GM21825 (cell line): ENCODE results near the gene BBS2.

Experiments used
- ATAC-seq: cut with Tn5 transposase; IDR thresholded peaks from one replicate; pipeline ENCODE4 v1.9.1; 2021; ENCODE audit warnings: mild to moderate bottlenecking, moderate library complexity; ENCODE audit not compliant: unreplicated experiment

Gene BBS2

DNA sequence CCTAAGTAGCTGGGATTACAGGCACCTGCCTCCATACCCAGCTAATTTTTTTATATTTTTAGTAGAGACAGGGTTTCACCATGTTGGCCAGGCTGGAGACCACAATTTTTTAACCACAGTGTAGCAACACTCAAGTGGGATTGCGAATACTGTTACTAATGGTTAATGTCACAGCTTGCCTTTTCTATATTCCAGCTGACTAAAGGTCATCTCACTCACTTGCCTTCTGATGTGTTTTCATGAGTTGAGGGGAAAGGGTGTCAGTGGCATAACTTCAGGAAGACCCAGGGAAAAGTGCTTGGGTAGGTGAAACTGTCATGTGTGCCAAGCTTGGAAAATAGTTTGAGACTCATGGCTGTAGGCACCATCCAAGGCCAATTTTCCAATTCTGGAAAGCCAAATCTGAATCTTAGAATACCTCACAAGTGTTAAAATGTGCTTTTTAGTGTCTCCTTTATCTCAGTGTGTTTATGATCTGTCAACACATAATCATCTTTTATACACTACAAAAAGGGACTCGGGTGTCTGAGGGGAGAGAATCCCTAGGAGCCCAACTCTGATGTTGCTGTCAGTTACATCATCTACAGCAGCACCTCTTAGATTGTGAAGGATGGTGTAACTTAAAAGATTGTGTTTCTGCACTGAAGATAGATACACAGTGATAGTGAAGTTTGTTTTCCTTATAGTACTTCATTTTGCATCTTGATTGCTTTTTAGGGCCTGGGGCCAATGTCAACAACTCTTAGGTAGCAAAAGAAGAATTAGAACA lies 41.4 kb downstream of the BBS2 start:
- no peak for ATAC-seq

DNA sequence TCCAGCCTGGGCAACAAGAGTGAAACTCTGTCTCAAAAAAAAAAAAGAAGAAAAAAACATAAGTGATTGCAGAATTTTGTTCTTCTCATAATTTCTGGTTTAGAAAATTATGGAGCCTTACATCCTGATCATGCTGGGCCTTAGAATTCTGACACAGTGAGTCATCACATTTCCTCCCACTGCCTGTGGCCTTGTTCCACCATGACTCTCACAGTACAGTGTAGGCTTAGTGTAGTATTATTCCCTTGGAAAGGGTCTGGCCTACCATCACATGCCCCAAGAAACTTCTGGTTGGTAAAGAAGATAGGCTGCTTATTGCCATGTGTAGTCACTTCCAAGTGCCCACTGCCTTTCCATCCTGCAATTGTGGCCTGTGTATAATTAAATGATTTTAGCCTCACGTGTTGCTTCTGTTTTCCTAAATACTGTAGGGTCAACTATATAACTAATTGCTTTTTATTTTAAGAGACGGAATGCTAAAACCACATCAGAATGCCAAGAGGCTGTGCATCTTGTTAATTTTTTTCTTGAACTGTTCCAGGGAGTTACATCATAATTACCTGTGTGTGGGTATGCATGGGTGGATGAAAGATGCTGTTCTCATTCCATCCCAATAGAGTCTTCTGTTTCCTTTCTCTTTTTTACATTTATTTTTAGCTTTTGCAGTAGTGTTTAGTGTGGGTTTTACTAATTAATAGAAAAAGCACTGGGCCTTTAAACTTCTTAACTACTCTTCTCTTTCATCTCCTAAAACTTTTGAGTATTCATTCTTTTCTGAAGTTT lies 42.5 kb downstream of the BBS2 start:
- ATAC-seq: no peak

- no peak for ATAC-seq
Measured at GRCh38 chr16:56475201-56475600, 44.6 kb downstream of the BBS2 start.

GRCh38 chr16:56470666-56471065 lies 49.2 kb downstream of the BBS2 start:
- ATAC-seq: no peak

GRCh38 chr16:56470232-56470631 lies 49.6 kb downstream of the BBS2 start:
- ATAC-seq: no peak

GRCh38 chr16:56469748-56470147 lies 50.1 kb downstream of the BBS2 start:
- no peak for ATAC-seq

DNA sequence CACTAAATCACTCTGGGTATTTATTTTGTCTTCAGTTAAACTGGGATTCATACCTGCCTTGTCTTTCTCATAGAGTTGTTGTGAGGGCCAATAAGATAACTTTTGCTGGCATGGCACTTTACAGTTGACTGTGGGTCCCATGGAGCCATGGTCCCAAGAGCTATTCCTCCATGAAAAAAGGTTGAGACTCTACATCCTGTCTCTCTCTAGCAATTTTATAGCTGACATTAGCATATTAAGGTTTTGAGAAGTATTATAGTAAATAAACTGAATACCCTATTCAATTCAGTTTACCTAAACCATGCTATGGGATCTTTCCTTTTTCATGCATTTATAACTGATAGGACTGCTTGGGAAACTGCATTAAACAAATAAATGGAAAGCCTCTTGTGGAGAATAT lies 51.0 kb downstream of the BBS2 start:
- ATAC-seq: no peak

GRCh38 chr16:56466344-56466743 lies 53.5 kb downstream of the BBS2 start:
- ATAC-seq: no peak

DNA sequence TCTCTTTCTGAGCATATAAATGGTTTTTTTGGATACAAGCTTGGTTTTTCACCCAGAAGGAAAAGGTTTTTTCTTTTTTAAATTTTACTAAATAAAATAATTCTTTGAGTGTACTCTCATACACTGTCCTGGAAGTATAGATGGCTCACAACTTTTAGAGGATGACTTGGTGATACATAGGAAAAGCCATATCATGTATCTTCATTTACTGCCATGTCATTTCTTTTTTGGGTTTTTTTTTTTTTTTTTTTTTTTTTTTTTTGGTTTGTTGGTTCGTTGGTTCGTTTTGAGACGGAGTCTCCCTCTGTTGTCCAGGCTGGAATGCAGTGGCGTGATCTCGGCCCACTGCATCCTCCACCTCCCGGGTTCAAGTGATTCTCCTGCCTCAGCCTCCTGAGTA lies 56.7 kb downstream of the BBS2 start:
- no peak for ATAC-seq

DNA sequence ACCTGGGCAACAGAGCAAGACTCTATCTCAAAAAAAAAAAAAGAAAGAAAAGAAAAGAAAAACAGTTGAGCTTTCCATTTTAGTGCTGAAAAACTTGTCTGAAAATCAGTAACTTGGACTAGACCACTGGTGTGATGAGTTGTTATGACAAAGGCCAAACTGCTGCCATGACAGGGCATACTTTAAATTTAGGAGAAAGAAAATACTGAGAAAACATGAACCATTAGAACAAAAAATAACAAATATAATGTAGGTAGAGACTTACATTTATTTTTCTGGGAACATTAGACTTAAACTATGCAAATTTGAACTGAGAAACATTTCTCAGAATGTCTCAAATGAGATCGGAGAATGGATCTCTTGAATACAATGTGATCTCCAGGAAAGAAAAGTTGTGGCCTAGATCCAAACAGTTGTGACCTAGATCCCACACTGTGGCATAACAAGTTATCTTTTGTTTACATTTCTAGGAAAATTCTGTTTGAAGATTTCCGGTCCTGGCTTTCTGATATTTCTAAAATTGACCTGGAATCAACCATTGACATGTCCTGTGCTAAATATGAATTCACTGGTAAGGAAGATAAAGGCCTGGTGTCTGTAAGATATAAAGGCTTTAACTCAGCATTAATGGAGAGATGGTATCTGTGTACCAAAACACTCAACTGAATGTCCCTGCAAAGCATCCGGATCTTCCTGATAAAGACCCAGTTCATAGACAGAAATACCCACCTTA lies 57.6 kb downstream of the BBS2 start:
- ATAC-seq: no peak

GRCh38 chr16:56460101-56460500 lies 59.7 kb downstream of the BBS2 start:
- no peak for ATAC-seq

DNA sequence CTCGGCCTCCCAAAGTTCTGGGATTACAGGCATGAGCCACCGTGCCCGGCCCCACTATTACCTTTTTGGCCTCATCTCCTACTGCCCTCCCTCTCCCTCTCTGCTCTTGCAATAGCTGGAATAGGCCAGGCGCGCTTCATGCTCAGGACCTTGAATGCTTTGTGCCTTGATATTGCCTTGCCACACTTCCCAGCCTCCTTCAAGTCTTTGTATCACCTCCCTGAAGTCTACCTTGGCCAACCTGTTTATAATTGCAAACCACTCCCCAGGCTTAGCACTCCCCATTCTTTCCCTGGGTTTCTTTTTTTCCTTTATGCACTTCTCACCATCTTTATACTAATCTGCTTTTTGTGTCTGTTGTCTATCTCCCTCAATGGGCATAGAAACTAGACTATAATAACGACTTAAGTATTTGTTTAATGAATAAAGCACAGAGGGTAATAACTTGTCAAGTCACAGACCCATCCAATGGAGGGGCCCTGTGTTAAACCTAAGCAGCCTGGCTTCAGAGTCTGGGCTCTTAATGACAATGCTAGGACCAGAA lies 61.8 kb downstream of the BBS2 start:
- no peak for ATAC-seq

DNA sequence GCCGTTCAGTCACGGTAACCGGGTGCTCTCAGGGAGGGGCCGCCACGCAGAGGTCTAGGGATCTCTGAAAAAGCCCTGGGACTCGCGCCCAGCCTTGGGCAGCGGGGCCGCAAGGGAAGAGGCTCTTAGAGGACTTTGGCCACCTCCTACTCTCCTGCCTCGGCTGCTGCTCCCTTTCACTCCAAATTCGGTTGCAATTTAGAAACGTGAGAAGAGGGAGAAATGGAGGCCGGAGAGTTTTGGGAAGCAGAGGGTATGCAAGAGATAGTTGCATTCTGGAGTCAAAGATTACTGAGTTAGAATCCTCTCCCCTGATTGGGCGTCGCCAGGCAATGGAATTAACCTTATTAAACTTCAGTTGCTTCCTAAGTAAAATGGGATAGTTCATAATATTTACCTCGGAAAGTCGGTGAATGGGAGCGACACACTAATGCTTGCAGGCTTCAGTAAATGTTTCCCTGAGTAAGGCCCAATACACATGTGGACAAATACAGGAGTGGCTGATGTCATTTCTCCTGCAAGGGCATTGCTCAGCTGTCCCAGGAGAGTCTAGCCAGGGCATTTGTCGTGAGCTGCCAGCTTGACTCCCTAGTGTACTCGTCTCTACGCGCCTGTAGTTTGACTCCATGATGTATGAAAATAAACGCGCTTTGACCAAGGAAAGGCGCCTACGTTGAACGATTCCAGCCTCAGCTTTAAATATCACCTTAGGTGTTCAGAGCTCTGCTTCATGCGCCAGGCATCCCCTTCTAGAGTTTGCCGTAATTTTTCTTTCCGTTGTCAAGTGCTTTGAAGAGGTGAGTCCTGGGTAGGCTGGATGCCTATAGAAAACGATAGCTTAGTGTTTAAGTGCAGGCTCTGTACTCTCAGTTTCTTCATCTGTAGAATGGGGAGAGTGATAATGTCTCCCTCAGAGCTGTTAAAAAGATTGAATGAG lies 67.8 kb downstream of the BBS2 start:
- peak; percentile 44 for ATAC-seq

DNA sequence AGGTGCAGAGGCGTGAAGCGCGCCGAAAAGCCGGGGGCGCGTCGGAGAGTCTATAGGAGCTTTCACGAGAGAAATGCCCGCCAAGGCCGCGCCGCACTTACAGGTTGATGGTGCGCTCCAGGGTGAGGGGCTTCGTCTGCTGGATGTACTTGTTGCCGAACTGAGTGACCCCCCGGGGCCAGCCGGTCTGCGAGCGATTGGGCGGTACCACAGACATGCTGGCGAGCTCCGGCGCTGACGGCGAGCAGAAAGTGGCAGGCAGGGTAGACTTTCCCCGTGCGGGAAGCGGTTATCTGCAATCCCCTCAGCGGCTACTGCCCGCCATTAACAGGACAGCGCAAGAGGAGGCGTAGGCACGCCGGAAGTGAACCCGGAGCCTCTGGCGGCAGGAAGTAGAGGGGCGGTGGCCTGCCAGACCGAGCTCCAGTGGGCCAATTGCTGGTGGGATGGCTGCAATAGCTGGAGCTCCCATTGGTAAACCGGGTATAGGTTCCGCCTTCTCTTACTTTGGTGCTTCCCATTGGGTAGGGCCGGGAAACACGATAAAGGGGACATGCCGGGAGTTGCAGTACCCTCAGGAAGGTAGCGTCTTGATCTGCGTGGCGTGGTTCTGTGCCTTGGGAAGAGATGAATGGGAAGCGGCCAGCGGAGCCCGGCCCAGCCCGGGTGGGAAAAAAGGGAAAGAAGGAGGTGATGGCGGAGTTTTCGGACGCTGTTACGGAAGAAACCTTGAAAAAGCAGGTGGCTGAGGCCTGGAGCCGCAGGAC lies 68.7 kb downstream of the BBS2 start, which contains the start of the genes NUDT21 and OGFOD1:
Gene NUDT21, minus strand, starts transcription at position 347 of the 767 bp plus-strand sequence. Its CDS starts 130 bp downstream, at position 217.
Gene OGFOD1, plus strand, starts transcription at position 569 of the 767 bp plus-strand sequence. Its CDS starts 59 bp downstream, at position 628.
- peak; percentile 97 for ATAC-seq

- ATAC-seq: no peak
Measured at GRCh38 chr16:56450275-56450985, 69.4 kb downstream of the BBS2 start.

DNA sequence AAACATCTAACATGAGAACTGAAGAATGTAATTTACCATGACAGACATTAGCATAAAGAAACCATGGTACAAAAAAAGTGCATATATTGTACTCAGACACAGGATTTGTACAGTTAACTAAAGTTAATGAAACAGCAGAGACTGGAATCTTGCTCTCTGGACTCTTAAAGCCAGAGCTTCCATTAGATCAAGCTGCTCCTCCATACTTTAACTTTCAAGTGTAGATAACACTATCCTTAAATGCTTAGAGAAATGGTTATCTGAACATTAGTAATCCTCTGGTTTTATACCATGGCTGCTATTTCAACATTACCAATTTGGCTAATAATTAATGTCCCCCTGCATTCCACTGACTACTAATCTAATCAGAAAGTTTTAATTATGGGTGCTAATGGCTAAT lies 71.8 kb downstream of the BBS2 start:
- ATAC-seq: no peak

- ATAC-seq: no peak
Measured at GRCh38 chr16:56447286-56447685, 72.5 kb downstream of the BBS2 start.

- ATAC-seq: no peak
Measured at GRCh38 chr16:56438038-56438437, 81.8 kb downstream of the BBS2 start.

DNA sequence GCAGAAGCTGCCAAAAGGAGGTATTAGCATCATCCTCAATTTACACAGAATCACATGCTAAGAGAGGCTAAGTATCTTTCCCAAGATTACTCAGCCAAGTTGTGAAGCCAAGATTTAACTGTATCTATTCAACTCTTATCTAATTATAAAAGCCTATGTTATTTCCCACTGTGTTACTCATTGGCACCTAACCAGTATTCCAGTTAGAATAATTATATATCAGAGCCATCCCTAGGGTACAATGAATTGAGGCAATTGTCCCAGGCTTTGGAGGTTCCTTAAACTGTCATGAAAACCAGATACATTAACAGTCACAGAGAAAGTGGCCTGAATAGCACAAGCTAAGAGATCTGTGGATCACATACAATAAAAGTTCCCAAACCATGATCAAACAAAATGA lies 83.6 kb downstream of the BBS2 start:
- ATAC-seq: no peak
